Smooth muscle cell (in vitro differentiated cells): ENCODE results near the gene MS4A1. TPM values are rescaled to one million over a fixed set of nuclear protein-coding genes. Genes with fewer than 3 reads are reported as not detected.
"Not testable (repeated sequence)": the region's sequence is repeated elsewhere in the genome, so short reads cannot be mapped to it uniquely, and the experiment has no call there.

Experiments used
- DNase-seq: peaks from one replicate; lab custom pipeline; 2025; ENCODE audit not compliant: unreplicated experiment; lab: John Stamatoyannopoulos, UW
- H2AFZ ChIP-seq: fragments of 200-600 bp; sonication (generic); 2 replicates; pipeline ENCODE4 v1.6.0; 2016; ENCODE audit warnings: antibody characterized with exemption, low read depth, mild to moderate bottlenecking
- H3F3A ChIP-seq: fragments of 200-600 bp; sonication (generic); 2 replicates; pipeline ENCODE4 v1.6.0; 2017; ENCODE audit warnings: antibody characterized with exemption, low read depth
- H3K27ac ChIP-seq: fragments of 200-600 bp; sonication (generic); 2 replicates; pipeline ENCODE4 v1.5.1; 2016; ENCODE audit warnings: low read depth, mild to moderate bottlenecking
- H3K27me3 ChIP-seq: fragments of 200-600 bp; sonication (generic); 2 replicates; pipeline ENCODE4 v1.6.1; 2016; ENCODE audit warnings: low read depth, mild to moderate bottlenecking
- H3K36me3 ChIP-seq: fragments of 200-600 bp; sonication (generic); 2 replicates; pipeline ENCODE4 v1.5.1; 2016; ENCODE audit warnings: low read depth
- H3K4me1 ChIP-seq: fragments of 200-600 bp; sonication (generic); 2 replicates; pipeline ENCODE4 v1.5.1; 2016; ENCODE audit warnings: low read depth
- H3K4me2 ChIP-seq: fragments of 200-600 bp; sonication (generic); 2 replicates; pipeline ENCODE4 v1.6.0; 2016; ENCODE audit warnings: mild to moderate bottlenecking
- H3K4me3 ChIP-seq: fragments of 200-600 bp; sonication (generic); 2 replicates; pipeline ENCODE4 v1.5.1; 2016; ENCODE audit warnings: mild to moderate bottlenecking
- H3K79me2 ChIP-seq: fragments of 200-600 bp; sonication (generic); 2 replicates; pipeline ENCODE4 v1.6.0; 2016; ENCODE audit warnings: low read depth, mild to moderate bottlenecking
- H3K9ac ChIP-seq: fragments of 200-600 bp; sonication (generic); 2 replicates; pipeline ENCODE4 v1.6.0; 2016; ENCODE audit warnings: low read depth
- H3K9me3 ChIP-seq: fragments of 200-600 bp; sonication (generic); replicated peaks from 2 replicates; pipeline ENCODE4 v1.5.1; 2016; ENCODE audit warnings: low read depth
- H4K20me1 ChIP-seq: fragments of 200-600 bp; sonication (generic); 2 replicates; pipeline ENCODE4 v1.6.0; 2016; ENCODE audit warnings: low read depth
- WGBS: methylation state at CpG from one replicate; pipeline ENCODE4 v1.1.7; 2016; ENCODE audit warnings: low lambda C conversion rate; 5-methylcytosine and 5-hydroxymethylcytosine counted together
- polyA plus RNA-seq: library from polyadenylated mRNA; unstranded; fragments of >200 nt; fragmentation: Nextera tagmentation; extraction: Ambion mirVana; gene quantifications from 2 replicates; pipeline ENCODE4 v1.2.1, GENCODE V29; 2016
- total RNA-seq: library from RNA; depleted of rRNA; stranded (reverse); fragments of >200 nt; gene quantifications from 2 replicates; pipeline ENCODE4 v1.2.3, GENCODE V29; 2014
- TF ChIP-seq, protein P1 (sequence below): fragments of 200-600 bp; sonication (generic); IDR thresholded peaks from 2 replicates; pipeline ENCODE4 v1.5.1; 2017; ENCODE audit warnings: borderline replicate concordance, mild to moderate bottlenecking, antibody characterized with exemption; ENCODE audit not compliant: insufficient read depth, poor library complexity, severe bottlenecking

The MS4A1 gene
- total and polyA plus RNA-seq, 2 experiments from 2014 or later = not detected

DNA sequence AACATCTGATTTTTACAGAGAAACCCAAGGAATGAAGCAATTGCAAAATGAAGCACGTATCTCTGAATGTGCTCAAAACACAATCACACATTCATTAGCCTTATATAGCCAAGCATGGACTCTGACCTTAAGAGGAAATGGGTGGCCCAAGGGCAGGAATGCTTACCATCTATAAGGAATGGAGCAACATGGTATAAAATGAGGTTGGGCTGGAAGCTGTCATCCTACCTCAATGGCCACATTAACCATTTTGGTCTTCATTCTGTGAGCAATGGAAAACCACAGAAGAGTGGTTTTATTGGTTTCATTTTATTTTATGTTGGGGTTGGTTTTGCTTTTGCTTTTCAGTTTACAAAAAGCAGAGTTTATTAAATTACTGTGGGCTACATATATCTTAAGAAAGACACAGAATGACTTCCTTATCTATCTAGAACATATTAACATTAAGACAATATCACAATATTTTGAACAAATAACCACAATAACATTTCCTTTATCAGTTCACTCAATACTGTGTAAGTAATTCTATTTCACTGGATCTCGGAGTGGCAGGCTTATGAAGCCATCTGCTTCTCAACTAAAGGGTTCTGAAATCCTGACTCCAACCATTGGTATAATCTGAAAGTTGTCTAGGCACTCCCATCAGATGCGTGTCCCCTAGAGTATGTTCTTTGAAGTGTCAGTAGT, 48.7 kb downstream of the MS4A1 start:
- H3K9ac ChIP-seq = no peak overlapping the region
- H3K4me2 ChIP-seq = no peak overlapping the region
- no peak for DNase-seq
- H3F3A ChIP-seq = no peaks in the 10 kb centered on the region
- 83% methylated on average over 3 of the region's 3 CpGs for WGBS
- H3K27ac ChIP-seq = no peak overlapping the region
- H3K36me3 ChIP-seq = no peaks in the 10 kb centered on the region
- no peaks in the 10 kb centered on the region for H3K27me3 ChIP-seq
- TF ChIP-seq, protein P1, sequence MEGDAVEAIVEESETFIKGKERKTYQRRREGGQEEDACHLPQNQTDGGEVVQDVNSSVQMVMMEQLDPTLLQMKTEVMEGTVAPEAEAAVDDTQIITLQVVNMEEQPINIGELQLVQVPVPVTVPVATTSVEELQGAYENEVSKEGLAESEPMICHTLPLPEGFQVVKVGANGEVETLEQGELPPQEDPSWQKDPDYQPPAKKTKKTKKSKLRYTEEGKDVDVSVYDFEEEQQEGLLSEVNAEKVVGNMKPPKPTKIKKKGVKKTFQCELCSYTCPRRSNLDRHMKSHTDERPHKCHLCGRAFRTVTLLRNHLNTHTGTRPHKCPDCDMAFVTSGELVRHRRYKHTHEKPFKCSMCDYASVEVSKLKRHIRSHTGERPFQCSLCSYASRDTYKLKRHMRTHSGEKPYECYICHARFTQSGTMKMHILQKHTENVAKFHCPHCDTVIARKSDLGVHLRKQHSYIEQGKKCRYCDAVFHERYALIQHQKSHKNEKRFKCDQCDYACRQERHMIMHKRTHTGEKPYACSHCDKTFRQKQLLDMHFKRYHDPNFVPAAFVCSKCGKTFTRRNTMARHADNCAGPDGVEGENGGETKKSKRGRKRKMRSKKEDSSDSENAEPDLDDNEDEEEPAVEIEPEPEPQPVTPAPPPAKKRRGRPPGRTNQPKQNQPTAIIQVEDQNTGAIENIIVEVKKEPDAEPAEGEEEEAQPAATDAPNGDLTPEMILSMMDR = no peak
- no peaks in the 10 kb centered on the region for H3K9me3 ChIP-seq
- no peaks in the 10 kb centered on the region for H3K79me2 ChIP-seq
- H2AFZ ChIP-seq = no peak overlapping the region
- H3K4me3 ChIP-seq = no peak overlapping the region
- no peaks in the 10 kb centered on the region for H4K20me1 ChIP-seq
- no peaks in the 10 kb centered on the region for H3K4me1 ChIP-seq

DNA sequence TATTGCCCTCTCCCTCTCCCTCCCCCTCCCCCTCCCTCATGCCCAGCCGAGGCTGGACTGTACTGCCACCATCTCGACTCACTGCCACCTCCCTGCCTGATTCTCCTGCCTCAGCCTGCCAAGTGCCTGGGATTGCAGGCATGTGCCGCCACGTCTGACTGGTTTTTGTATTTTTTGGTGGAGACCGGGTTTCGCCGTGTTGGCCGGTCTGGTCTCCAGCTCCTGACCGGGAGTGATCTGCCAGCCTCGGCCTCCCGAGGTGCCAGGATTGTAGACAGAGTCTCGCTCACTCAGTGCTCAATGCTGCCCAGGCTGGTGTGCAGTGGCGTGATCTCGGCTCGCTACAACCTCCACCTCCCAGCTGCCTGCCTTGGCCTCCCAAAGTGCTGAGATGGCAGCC, 54.0 kb downstream of the MS4A1 start:
- not testable (repeated sequence) for H3K9ac ChIP-seq, H3K36me3 ChIP-seq, H3F3A ChIP-seq, H4K20me1 ChIP-seq, H3K4me3 ChIP-seq, H3K4me2 ChIP-seq, H3K79me2 ChIP-seq, H2AFZ ChIP-seq, H3K4me1 ChIP-seq, H3K27ac ChIP-seq, H3K9me3 ChIP-seq, DNase-seq, H3K27me3 ChIP-seq
- 76% methylated on average over 13 of the region's 15 CpGs for WGBS

DNA sequence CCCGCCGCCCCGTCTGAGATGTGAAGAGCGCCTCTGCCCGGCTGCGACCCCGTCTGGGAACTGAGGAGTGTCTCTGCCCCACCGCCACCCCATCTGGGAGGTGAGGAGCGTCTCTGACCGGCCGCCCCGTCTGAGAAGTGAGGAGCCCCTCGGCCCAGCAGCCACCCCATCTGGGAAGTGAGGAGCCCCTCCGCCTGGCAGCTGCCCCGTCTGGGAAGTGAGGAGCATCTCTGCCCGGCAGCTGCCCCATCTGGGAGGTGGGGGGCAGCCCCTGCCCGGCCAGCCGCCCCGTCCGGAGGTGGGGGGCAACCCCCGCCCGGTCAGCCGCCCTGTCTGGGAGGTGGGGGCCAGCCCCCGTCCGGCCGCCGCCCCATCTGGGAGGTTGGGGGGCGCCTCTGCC, 54.6 kb downstream of the MS4A1 start:
- H3K4me2 ChIP-seq, H2AFZ ChIP-seq, H3K27ac ChIP-seq, H3K9me3 ChIP-seq, H3K9ac ChIP-seq, H3K27me3 ChIP-seq, DNase-seq, H3K4me1 ChIP-seq, H3K79me2 ChIP-seq, H3K36me3 ChIP-seq, H3F3A ChIP-seq, H3K4me3 ChIP-seq, H4K20me1 ChIP-seq: not testable (repeated sequence)
- 88% methylated on average over 9 of the region's 28 CpGs for WGBS

DNA sequence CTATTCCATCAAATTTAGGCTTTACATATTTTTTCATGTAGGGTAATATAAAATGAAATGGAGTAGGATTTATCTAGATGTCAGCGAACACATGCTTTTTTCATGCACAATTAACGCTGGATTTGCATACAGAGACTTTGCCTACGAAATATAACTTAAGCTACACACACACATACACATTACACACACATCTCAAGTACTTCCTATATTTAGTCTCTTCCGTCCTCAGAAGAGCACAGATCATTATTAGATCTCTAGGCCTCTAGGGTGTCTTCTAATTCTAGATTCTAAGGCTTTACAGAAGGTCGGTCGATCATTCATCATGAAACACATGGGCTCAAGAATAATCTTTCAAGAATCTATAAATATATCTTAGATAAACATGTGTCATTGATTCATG, 55.7 kb downstream of the MS4A1 start:
- H3K4me3 ChIP-seq = no peak overlapping the region
- H3K9me3 ChIP-seq = no peaks in the 10 kb centered on the region
- H2AFZ ChIP-seq = no peak overlapping the region
- H3F3A ChIP-seq = no peaks in the 10 kb centered on the region
- H3K9ac ChIP-seq = no peak overlapping the region
- H3K27me3 ChIP-seq = no peaks in the 10 kb centered on the region
- H3K4me2 ChIP-seq = no peak overlapping the region
- DNase-seq = no peak
- H3K79me2 ChIP-seq = no peaks in the 10 kb centered on the region
- H3K27ac ChIP-seq = no peak overlapping the region
- TF ChIP-seq, protein P1 = no peak
- H4K20me1 ChIP-seq = no peaks in the 10 kb centered on the region
- no peaks in the 10 kb centered on the region for H3K4me1 ChIP-seq
- 65% methylated on average over 6 of the region's 6 CpGs for WGBS
- H3K36me3 ChIP-seq = no peaks in the 10 kb centered on the region
